ENCODE results near the gene DPM1. TPM values are rescaled to one million over a fixed set of nuclear protein-coding genes. Genes with fewer than 3 reads are reported as not detected.

Gene DPM1
- total RNA-seq, 1 donor from 2014 or later: 82.7 TPM

DNA sequence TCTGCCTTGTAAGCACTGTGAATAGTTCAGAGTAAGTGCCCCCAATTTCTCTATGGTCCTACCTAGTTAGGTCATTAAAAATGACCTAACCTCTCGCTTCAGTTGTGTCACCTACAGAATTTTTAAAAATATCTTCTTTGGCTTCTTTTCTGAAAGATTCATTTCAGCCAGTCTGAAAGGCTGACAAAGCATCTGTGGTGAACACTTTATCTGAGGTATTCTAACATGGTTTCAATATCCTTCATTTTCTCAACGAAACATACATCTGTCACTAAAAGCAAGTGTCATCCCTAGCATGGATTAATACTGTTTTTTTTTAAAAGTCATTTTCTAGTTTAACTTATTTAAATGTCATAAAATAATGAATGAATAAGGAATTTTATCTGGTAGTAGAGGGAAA is 5.1 kb downstream of the DPM1 start:
- FAIRE-seq (no peak), DNase-seq (ENCODE audit: low read depth) (no peak)
- no peak overlapping the region for H3K4me3 ChIP-seq (ENCODE audit: low read depth, low read length)
- H3K27me3 ChIP-seq (ENCODE audit: control insufficient read depth, insufficient read depth, low read length): no peaks in the 10 kb centered on the region
- TF ChIP-seq, protein P1, sequence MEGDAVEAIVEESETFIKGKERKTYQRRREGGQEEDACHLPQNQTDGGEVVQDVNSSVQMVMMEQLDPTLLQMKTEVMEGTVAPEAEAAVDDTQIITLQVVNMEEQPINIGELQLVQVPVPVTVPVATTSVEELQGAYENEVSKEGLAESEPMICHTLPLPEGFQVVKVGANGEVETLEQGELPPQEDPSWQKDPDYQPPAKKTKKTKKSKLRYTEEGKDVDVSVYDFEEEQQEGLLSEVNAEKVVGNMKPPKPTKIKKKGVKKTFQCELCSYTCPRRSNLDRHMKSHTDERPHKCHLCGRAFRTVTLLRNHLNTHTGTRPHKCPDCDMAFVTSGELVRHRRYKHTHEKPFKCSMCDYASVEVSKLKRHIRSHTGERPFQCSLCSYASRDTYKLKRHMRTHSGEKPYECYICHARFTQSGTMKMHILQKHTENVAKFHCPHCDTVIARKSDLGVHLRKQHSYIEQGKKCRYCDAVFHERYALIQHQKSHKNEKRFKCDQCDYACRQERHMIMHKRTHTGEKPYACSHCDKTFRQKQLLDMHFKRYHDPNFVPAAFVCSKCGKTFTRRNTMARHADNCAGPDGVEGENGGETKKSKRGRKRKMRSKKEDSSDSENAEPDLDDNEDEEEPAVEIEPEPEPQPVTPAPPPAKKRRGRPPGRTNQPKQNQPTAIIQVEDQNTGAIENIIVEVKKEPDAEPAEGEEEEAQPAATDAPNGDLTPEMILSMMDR (IDR thresholded peaks at IDR 0.05; ENCODE audit: insufficient read depth, low read length, severe bottlenecking): no peak
- peaks cover 15% of the 10 kb centered on the region for H3K36me3 ChIP-seq (ENCODE audit: control insufficient read depth, insufficient read depth, low read length)

DNA sequence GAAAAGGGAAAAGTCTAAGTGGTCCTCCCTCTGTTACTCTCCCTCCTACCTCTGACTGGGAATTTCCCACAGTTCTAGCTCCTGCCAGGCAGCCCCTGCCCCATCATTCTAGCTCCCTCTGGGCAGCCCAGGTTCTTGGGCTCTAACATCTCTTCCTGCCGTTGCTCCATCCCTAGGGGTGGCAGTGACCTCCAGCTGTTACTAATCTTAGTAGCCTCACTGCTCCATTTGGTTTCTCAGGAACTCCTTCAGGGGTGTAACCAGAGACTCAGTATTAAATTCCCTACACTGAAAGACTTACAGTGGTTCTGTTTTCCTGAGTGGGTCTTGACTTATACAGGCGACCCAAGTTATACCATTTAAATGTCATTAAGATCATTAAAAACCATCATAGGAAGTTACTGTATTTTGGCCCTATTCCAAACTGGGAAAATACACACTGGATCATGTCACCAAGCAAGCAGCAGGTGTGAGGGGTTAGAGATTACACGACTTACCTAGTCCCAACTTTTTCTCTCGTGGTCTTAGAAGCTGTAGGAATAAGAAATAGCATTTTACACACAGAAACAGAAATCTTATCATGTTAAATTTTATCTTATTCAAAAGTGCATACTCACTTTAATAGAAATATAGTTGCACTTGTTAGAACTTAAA is 10.1 kb downstream of the DPM1 start:
- peaks cover 18% of the 10 kb centered on the region for H3K36me3 ChIP-seq (ENCODE audit: control insufficient read depth, insufficient read depth, low read length)
- H3K4me3 ChIP-seq (ENCODE audit: low read depth, low read length): no peak overlapping the region
- DNase-seq (ENCODE audit: low read depth) (no peak), FAIRE-seq (no peak)
- TF ChIP-seq, protein P1 (IDR thresholded peaks at IDR 0.05; ENCODE audit: insufficient read depth, low read length, severe bottlenecking): no peak
- H3K27me3 ChIP-seq (ENCODE audit: control insufficient read depth, insufficient read depth, low read length): no peaks in the 10 kb centered on the region

DNA sequence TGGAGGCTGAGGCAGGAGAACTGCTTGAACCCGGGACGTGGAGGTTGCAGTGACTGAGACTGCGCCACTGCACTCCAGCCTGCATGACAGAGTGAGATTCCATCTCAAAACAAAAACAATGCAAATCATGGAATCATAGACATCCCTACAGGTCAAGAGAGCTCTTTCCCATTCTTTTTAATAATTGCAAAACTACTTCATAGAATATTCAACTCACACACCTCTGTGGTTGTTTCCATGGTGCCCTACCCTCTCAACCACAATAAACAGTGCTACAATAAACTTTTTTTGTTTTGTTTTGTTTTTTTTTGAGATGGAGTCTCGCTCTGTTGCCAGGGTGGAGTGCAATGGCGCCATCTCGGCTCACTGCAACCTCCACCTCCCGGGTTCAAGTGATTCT is 15.3 kb downstream of the DPM1 start:
- TF ChIP-seq, protein P1 (IDR thresholded peaks at IDR 0.05; ENCODE audit: insufficient read depth, low read length, severe bottlenecking): no peak
- FAIRE-seq: no peak
- DNase-seq (ENCODE audit: low read depth): no peak
- H3K4me3 ChIP-seq (ENCODE audit: low read depth, low read length): no peak overlapping the region
- H3K36me3 ChIP-seq (ENCODE audit: control insufficient read depth, insufficient read depth, low read length): peaks cover 15% of the 10 kb centered on the region
- H3K27me3 ChIP-seq (ENCODE audit: control insufficient read depth, insufficient read depth, low read length): no peaks in the 10 kb centered on the region

DNA sequence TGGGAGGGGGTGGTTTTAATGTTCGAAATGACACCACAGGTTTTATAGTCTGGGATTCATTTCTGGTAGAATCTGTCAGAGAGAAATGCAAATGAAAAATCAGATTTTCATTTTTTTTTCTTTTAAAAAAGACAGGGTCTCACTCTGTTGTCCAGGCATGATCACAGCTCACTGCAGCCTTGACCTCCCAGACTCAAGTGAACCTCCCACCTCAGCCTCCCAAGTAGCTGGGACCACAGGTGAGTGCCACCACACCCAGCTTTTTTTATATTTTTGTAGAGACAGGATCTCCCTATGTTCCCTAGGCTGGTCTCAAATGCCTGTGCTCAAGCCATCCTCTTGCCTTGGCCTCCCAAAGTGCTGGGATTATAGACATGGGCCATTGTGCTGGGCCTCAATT is 24.7 kb downstream of the DPM1 start:
- TF ChIP-seq, protein P1 (IDR thresholded peaks at IDR 0.05; ENCODE audit: insufficient read depth, low read length, severe bottlenecking): no peak
- Histone ChIP-seq H3K27me3 (ENCODE audit: control insufficient read depth, insufficient read depth, low read length) (no peaks in the 10 kb centered on the region), H3K4me3 (ENCODE audit: low read depth, low read length) (no peak overlapping the region), H3K36me3 (ENCODE audit: control insufficient read depth, insufficient read depth, low read length) (peaks cover 2% of the 10 kb centered on the region)
- no peak for DNase-seq (ENCODE audit: low read depth)
- no peak for FAIRE-seq

DNA sequence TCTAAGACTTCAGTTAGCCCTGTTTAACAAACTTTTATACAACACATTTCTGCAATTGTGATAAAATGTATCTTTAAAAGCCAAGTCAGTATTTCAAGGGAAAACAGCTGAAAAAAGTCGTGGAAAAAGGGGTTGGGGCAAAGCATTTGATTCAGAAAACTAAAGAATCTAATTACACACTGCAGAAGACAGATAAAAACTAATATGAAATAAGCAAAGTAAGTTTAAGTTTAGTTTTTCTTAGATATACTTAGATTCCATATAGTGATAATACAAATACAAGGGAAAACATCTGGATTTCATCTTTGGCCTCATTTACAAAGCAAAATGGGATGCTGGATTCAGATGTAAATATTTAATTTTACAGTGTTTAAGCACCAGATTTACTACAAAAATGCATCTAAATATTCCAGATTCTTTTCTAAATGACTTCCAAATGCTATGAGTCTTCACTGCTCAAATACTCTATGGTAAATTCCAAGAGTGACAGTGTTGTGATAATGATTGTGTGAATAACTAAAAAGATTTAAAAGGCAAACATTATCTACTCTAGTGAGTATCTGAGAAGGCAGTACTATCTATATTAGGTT is 25.5 kb downstream of the DPM1 start:
- TF ChIP-seq, protein P1 (IDR thresholded peaks at IDR 0.05; ENCODE audit: insufficient read depth, low read length, severe bottlenecking): no peak
- DNase-seq (ENCODE audit: low read depth): no peak
- no peak for FAIRE-seq
- peaks cover 3% of the 10 kb centered on the region for H3K36me3 ChIP-seq (ENCODE audit: control insufficient read depth, insufficient read depth, low read length)
- H3K4me3 ChIP-seq (ENCODE audit: low read depth, low read length): no peak overlapping the region
- no peaks in the 10 kb centered on the region for H3K27me3 ChIP-seq (ENCODE audit: control insufficient read depth, insufficient read depth, low read length)

Measured in bronchial epithelial cell (primary cell).